ENCODE data around the gene PBX4. TPM values are rescaled to one million over a fixed set of nuclear protein-coding genes. Genes with fewer than 3 reads are reported as not detected.
"Not testable (repeated sequence)": the region's sequence is repeated elsewhere in the genome, so short reads cannot be mapped to it uniquely, and the experiment has no call there.

The PBX4 gene
- total RNA-seq, result 1 to 10 TPM in 1 of 4 donors, under 1 TPM in 3; 0.42 to 4.5 (median 0.68) TPM

- WGBS, 2 donors (ENCODE audit: low coverage in 1 of 2), result 26 to 43% methylated on average over 4 to 9 of the region's 80 CpGs
- peaks cover 0 to 15% (median 0%) of the 10 kb centered on the region in 3 donors for H3K4me1 ChIP-seq
- H3K27ac ChIP-seq, result no peak within 1 kb of the TSS
- ATAC-seq, result peak; percentile 93
- peak within 1 kb of the TSS in 1 of 2 donors; percentile 51 for H3K4me3 ChIP-seq
- TF ChIP-seq EP300 (IDR thresholded peaks at IDR 0.05), result no peak
- no peak for TF ChIP-seq POLR2AphosphoS5 (IDR thresholded peaks at IDR 0.05)
- no peak for TF ChIP-seq POLR2A (IDR thresholded peaks at IDR 0.05)
- no peak for TF ChIP-seq CTCF (IDR thresholded peaks at IDR 0.05)
- H3K36me3 ChIP-seq, result no peaks in the 10 kb centered on the region
- H3K27me3 ChIP-seq, result peaks cover 55% of the 10 kb centered on the region
- no peaks in the 10 kb centered on the region for H3K9me3 ChIP-seq
Measured at GRCh38 chr19:19618219-19619051, at the start of gene PBX4. Gene PBX4 (minus strand): TSS chr19:19618687. CDS start chr19:19618629, 58 bp downstream.

- not testable (repeated sequence) for H3K9me3 ChIP-seq, ATAC-seq, H3K27me3 ChIP-seq, H3K4me3 ChIP-seq, H3K27ac ChIP-seq
- WGBS, 2 donors (ENCODE audit: low coverage in 1 of 2), result 88 to 93% methylated on average over 15 to 21 of the region's 22 CpGs
- Histone ChIP-seq H3K36me3 (peaks cover 0 to 12% of the 10 kb centered on the region in 2 donors), H3K4me1 (peaks cover 0 to 52% (median 22%) of the 10 kb centered on the region in 3 donors)
Measured at GRCh38 chr19:19665420-19665948, 47.0 kb upstream of the PBX4 start.

- H3K36me3 ChIP-seq, result peaks cover 0 to 32% of the 10 kb centered on the region in 2 donors
- H3K9me3 ChIP-seq, result no peaks in the 10 kb centered on the region
- H3K27me3 ChIP-seq, result no peaks in the 10 kb centered on the region
- ATAC-seq, result peak; percentile 98
- peak within 1 kb of the TSS; percentile 70 to 95 (median 90) for H3K27ac ChIP-seq
- TF ChIP-seq EP300 (IDR thresholded peaks at IDR 0.05) (no peak), POLR2A (IDR thresholded peaks at IDR 0.05) (peak; percentile 9 to 55), POLR2AphosphoS5 (IDR thresholded peaks at IDR 0.05) (peak; percentile 82), CTCF (IDR thresholded peaks at IDR 0.05) (peak in 3 of 4 experiments; percentile 26 to 43 (median 41))
- H3K4me1 ChIP-seq, result peaks cover 0 to 38% (median 18%) of the 10 kb centered on the region in 3 donors
- WGBS, 2 donors (ENCODE audit: low coverage in 1 of 2), result no CpG with 5 or more reads among the region's 85 CpGs
- H3K4me3 ChIP-seq, result peak within 1 kb of the TSS; percentile 78 to 98
Measured at GRCh38 chr19:19663256-19664120, 45.0 kb upstream of the PBX4 start, which contains the start of gene ATP13A1. Gene ATP13A1 (minus strand): TSS chr19:19663676. CDS start chr19:19663666, 10 bp downstream.

- no peaks in the 10 kb centered on the region for H3K27me3 ChIP-seq
- peaks cover 0 to 38% of the 10 kb centered on the region in 2 donors for H3K36me3 ChIP-seq
- peak overlapping the region; percentile 35 to 95 (median 90) for H3K27ac ChIP-seq
- no peak for TF ChIP-seq POLR2AphosphoS5 (IDR thresholded peaks at IDR 0.05)
- TF ChIP-seq EP300 (IDR thresholded peaks at IDR 0.05), result no peak
- no peak for TF ChIP-seq POLR2A (IDR thresholded peaks at IDR 0.05)
- no peak for TF ChIP-seq CTCF (IDR thresholded peaks at IDR 0.05)
- peak overlapping the region; percentile 78 to 98 for H3K4me3 ChIP-seq
- H3K9me3 ChIP-seq, result no peaks in the 10 kb centered on the region
- WGBS, 2 donors (ENCODE audit: low coverage in 1 of 2), result 13 to 25% methylated on average over 7 to 9 of the region's 17 CpGs
- peaks cover 0 to 32% (median 18%) of the 10 kb centered on the region in 3 donors for H3K4me1 ChIP-seq
- no peak for ATAC-seq
Measured at GRCh38 chr19:19662871-19663255, 44.4 kb upstream of the PBX4 start.

- no peaks in the 10 kb centered on the region for H3K27me3 ChIP-seq
- ATAC-seq, result no peak
- H3K36me3 ChIP-seq, result peaks cover 0 to 43% of the 10 kb centered on the region in 2 donors
- 81 to 86% methylated on average over 5 to 7 of the region's 8 CpGs for WGBS, 2 donors (ENCODE audit: low coverage in 1 of 2)
- H3K27ac ChIP-seq, result peak overlapping the region in 3 of 4 donors; percentile 87 to 95 (median 92)
- no peak for TF ChIP-seq POLR2A (IDR thresholded peaks at IDR 0.05)
- H3K9me3 ChIP-seq, result no peaks in the 10 kb centered on the region
- H3K4me3 ChIP-seq, result peak overlapping the region in 1 of 2 donors; percentile 98
- peaks cover 0 to 32% (median 18%) of the 10 kb centered on the region in 3 donors for H3K4me1 ChIP-seq
Measured at GRCh38 chr19:19662344-19662743, 43.9 kb upstream of the PBX4 start.

Data from gastroesophageal sphincter (tissue), 4 donors.